ENCODE measurements around the gene MEGF6. TPM values are rescaled to one million over a fixed set of nuclear protein-coding genes. Genes with fewer than 3 reads are reported as not detected.

MEGF6 gene
- total RNA-seq, 1 donor from 2014 or later = 0.13 TPM

DNA sequence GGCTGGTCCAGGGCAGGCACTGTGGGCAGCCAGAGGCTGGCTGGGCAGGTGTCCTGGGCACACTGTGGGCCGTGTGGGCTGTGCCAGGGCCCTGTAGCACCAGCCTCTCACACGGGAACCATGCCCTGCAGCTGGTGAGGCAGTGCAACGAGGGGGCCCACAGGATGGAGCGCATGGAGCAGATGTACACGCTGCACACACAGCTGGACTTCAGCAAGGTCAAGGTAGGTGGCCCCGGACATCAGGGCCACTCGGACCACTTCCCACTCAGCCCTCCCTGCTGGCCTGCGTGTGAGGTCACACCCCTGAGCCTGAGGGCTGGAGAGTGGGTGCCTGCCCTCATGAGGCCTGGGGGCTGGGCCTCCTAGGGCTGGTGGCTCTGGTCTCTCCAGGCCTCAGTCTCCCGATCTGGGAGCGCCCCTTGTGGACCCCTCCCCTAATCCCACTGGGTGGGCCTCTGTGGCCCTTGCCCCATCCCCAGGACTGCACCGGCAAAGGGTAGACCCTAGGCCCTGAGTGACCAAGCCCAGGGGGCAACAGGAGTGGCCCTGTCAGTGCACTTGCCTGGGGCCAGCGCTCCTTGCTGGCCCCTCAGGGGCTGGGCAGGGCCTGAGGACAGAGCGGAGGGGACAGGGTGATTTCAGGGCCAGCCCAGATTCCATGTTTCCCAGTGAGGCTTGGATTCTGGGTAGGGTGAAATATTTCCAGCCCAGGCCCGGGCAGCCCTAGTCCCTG lies 135.3 kb downstream of the MEGF6 start:
- no peak for DNase-seq (ENCODE audit: low read depth)

DNA sequence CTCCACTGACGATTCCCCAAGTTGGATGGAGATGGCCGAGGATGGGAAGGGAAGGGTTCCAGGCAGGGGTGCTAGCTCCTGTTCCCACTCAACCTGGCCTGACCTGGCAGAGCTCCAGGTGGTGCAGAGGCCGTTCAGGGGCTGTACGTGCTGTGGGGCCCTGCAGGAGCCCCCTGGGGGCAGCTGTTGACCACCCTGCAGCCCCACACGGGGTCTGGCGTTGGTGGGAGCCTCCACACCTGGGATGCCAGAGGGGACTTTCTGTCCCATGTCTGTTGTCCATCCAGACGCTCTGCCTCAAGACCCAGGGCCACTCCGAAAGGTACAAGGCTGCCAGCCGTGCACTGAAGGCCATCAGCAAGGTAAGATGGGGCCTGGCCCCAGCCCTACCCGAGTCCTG lies 136.9 kb downstream of the MEGF6 start:
- no peak for DNase-seq (ENCODE audit: low read depth)

DNA sequence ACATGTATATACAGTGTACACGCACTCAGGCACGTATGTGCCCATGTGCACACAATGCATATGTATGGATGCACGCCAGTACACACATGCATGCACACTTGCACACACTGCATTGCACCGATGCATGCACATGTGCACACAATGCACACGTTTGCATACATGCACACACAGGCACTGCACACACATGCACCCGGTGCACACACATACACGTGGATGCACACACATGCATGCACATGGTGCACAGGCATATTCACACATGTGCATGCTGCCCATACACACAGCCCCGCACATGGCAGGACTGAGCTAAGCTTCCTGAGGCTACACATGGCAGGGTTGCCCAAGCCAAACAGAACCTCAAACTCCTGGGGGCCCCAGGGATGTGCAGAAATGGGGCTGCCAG lies 137.3 kb downstream of the MEGF6 start:
- DNase-seq (ENCODE audit: low read depth) = no peak

DNA sequence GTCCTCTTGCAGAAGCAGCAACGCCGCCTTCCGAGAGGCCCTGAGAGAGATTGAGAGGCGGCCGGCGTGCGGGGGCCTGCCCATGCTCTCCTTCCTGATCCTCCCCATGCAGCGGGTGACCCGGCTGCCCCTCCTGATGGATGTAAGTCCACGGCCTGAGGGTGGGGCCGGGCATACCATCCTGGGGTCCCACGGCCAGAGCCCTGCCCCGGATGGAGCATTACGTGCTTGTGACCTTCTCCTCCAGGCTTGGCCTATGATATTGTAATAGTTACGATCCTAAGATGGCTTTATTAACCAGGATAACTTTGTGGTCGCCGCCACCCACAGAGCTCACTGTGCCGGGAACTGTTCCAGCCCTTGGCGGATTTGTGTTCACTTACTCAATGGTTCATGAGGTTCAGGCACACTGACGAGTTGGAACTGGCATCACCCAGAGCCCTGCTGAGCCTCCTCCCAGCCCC lies 137.9 kb downstream of the MEGF6 start:
- peak; percentile 71 for DNase-seq (ENCODE audit: low read depth)

DNA sequence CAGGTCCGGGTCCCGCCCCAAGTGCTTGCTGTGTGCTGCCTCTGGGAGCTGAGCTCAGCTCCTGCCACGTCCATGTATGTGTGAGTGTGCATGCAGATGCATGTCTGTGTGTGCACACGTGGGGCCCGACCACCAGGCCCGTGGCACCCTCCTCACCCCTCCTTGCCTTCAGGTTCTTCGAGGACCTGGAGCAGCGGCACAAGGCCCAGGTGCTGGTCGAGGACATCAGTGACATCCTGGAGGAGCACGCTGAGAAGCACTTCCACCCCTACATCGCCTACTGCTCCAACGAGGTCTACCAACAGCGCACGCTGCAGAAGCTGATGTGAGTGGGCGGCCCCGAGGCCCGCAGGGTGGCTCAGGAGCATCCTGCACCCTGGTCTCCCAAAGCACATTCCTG lies 138.4 kb downstream of the MEGF6 start:
- no peak for DNase-seq (ENCODE audit: low read depth)

DNA sequence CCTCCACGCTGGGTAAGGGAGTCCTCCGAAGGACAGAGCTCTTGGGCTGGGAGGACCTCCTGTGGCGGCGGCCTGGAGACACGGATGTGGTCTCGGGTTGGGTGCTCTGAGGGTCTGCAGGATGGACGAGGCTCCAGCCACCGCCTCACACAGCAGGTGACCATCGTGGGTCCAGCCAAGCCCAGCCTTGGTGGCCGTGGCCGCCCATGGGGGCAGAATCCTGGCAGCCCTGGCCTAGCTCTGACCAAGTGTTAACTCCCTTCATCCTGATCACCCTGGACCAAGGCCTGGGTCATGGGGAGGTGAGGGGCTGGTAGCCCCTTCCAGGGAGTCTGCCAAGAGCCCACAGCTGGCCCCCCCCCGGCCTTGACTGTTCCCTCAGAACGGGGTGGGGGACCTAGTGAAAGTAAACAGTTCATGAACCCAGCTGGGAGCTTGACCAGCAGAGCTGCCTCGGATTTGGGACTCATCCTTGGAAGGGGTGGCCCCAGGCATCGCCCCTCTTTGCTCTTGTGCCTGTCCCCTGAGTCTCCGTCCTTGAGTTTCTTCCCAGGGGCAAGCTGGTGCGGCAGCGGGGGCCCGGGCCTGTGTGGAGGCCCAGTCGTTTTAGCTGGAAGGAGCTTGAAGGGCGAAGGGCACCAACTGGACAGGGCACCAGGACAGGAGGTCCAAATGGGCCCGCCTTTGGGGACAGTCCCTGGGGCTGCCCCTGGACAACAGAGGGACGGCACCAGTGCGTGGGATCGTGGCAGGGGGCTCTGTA lies 139.0 kb downstream of the MEGF6 start:
- DNase-seq (ENCODE audit: low read depth) = no peak

DNA sequence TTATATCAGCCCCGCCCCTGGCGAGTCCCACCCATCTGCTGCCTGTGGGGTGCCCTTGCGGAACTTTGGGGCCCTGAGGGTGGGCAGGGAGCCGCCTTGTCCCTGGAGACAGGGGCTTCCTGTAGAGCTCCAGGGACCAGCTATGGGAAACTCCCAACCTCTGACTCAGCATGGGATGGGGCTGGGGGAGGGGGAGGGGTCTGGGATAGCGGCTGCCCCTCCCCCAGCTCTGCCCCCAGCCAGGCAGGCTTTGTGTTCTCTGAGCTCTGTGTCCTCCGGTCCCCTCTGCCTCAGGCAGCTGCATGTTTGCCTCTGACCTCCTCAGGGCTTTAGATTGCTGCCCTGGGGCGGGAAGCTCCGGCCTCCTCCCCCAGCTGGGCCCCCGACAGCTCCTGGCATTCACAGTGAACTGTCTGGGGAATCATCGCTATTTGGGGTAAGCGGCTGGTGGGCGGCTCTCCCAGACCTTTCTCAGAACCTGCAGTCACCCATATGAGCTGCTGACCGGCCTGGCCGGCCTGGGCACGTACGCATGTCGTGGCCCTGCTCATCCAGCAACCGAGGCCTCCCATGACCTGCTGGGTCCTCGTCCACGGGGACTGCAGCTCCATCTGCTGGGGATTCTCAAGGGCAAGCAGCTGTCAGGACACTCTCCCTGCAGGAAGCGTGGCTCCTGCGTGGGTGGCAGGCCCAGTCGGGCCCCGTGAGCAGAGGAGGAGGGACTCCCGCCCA lies 139.8 kb downstream of the MEGF6 start:
- DNase-seq (ENCODE audit: low read depth) = peak; percentile 16

DNA sequence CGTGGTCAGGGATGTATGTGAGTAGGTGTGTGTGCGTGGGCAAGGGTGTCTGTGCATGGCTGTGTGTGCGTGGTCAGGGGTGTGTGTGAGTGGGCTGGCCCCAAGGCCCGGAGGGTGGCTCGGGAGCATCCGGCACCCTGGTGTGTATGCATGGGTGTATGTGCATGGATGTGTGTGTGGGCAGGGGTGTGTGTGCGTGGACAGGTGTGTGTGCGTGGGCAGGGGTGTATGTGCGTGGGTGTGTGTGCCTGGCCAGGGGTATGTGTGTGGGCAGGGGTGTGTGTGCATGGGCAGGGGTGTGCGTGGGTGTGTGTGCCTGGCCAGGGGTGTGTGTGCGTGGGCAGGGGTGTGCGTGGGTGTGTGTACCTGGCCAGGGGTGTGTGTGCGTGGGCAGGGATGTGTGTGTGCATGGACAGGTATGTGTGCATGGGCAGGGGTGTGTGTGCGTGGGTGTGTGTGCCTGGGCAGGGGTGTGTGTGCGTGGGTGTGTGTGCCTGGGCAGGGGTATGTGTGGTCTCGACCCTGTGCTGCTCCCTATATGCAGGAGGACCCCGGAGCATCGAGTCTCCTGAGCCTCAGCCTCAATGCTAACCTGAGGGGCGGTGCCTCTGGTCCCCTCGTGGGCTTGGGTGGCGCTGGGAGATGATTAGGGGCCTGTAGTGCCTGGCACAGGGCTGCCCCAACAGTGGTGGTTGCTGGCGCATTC lies 140.5 kb downstream of the MEGF6 start:
- no peak for DNase-seq (ENCODE audit: low read depth)

DNA sequence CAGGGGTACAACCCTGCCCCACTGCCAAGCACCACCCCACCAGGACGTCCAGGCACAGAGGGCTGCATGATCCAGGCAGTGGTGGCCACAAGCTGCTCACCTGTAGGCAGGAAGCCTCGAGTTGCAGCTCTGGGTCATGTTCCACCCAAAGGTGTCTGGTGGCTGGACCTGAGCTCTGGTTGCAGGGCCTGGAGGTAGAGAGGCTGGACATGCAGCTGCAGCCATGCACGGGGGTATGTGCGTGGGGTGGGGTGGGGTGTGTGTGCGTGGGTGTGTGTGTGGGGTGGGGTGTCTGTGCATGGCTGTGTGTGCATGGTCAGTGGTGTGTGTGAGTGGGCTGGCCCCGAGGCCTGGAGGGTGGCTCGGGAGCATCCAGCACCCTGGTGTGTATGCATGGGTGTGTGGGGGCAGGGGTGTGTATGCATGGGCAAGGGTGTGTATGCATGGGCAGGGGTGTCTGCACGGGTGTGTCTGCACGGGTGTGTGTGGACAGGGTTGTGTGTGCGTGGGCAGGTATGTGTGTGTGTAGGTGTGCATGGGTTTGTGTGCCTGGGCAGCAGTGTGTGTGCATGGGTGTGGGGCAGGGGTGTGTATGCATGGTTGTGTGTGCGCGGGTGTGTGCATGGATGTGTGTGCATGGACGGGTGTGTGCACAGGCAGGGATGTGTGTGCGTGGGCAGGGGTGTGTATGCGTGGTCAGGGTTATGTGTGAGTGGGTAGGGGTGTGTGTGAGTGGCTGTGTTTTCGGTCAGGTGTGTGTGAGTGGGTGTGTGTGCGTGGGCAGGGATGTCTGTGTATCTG lies 141.3 kb downstream of the MEGF6 start:
- DNase-seq (ENCODE audit: low read depth) = no peak

DNA sequence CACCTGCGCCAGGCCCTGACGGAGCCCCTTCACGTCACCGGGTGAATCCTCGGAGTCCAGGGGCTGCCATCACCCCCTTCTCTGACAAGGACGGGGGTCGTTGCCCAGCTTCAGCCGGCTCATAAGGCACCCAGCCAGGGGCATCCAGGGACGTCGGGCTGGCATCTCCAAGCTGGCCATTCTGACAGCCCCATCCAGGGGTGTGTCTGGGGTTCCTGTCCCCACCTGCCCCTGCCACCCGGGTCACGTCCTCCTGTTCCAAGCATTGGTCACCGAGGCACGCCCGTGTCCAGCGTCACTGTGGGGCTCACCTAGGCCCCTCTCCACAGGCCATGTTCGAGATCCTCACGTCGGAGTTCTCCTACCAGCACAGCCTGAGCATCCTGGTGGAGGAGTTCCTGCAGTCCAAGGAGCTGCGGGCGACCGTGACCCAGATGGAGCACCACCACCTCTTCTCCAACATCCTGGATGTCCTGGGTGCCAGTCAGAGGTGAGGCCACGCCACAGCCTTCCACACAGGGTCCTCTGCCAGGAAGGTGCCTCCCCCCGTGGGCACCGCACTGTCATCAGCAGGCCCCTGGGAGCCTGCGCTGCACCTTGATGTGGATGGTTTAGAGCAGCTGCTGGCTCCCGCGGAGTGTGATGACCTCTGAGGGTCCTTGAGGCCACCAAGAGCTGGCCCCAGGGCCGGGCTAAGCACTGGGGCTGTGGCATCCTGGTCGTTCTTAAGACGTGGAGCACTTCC lies 142.0 kb downstream of the MEGF6 start:
- DNase-seq (ENCODE audit: low read depth) = no peak

DNA sequence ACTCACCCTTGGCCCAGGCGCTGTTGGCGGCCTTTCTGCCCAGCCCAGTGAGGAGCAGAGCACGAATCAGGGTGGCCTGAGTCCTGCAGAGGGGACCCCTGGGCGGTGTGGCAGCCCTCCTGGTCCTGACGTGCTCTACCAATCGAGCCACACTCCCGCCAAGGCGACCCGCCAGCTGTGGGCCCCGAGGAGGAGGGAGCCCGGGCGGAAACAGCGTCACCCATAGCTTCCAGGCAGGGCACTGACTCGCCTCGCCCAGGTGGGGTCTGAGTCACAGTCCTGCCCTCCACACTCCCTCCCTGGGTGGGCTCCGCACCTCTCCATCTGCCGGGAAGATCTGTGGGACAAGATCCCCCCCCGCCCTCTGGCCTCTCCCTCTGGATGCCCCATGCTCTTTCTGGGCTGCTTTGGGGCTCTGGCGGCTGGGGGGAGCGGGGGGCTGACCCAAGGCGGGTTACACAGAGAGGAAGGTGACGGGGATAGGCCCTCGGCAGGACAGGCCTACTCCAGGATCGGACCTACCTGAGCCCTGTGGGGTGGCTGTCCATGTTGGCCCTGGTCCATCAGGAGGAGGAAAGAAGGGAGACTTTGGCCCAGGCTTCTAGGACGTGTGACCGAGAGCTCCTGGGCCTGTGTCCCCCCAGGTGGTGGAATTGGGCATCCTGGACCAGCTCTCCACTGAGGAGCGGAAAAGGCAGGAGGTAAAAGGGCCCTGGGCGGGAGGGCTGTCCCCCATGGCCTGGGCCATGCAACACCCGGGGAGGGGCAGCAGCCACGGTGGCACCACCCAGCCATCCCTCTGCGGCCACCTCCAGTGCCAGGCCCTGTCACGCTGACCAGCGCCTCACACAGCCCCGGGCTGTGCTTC lies 142.8 kb downstream of the MEGF6 start:
- no peak for DNase-seq (ENCODE audit: low read depth)

DNA sequence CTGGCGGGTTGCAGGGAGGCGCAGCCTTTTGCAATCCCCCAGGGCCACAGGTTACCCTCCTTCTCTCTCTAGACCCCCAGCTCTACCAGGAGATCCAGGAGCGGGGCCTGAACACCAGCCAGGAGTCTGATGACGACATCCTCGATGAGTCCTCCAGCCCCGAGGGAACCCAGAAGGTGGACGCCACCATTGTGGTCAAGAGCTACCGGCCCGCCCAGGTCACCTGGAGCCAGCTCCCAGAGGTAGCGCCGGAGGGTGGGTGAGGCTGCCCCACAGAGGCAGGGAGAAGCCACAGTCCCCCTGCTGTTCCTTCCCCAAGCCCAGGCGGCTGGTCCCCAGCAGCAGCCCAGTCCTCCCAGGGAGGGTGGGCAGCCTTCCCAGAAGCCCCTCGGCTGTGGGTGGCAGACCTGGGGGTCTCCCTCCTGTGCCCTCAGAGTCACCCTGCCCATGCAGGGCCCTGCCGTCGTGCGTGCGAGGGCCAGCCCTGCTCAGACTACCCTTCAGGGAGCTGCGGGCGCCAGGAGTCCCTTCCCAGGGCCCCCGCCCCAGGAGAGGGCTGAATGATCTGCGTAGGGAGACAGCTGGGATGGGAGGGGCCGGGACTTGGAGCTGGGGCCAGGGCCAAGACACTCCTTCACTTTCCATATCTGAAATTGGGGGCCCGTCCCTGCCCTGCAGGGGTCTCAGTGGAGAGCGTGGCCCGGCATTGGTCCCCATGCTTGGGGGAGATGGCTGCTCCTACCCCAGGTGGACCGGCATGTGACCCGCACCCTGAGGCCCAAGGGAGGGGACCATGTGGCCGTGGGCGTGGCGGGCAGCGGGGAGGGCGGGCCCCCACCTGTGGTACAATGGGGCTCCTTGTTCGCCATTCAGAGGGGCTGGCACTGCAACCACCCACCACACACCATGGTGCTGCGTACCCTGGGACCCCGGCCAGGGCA lies 143.9 kb downstream of the MEGF6 start:
- DNase-seq (ENCODE audit: low read depth) = no peak

DNA sequence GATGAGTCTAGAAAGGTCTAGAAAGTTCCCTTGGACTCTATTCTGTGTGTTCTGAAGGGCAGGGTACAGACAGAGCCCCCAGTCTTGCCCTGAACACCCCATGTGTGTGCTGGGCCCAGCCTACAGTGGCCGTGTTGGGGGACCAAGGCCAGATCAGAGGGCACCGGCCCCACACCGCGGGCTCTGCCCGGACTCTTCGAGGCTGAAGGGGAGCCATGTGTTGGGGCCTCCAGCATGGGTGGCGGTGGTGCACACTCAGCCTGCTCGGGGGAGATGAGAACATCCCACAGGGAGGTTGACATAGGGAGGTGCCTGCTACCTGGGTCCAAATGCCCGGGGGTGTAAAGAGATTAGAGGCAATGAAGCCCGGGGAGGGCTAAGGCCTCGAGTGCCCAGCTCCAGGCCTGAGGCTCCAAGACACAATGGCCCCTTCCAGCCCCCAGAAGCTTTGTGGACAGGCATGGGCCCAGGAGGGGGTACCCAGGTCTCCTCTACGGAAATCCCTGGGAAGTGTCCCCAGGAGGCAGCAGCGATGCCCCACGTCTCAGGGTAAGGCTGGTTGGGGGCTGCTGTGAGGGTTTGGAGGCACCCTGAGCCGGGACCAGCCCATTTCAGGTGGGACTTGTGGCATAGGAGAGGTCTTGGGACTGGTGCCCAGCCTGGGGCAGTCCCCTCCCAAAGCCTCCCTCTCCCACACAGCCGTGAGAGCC lies 144.8 kb downstream of the MEGF6 start:
- no peak for DNase-seq (ENCODE audit: low read depth)

DNA sequence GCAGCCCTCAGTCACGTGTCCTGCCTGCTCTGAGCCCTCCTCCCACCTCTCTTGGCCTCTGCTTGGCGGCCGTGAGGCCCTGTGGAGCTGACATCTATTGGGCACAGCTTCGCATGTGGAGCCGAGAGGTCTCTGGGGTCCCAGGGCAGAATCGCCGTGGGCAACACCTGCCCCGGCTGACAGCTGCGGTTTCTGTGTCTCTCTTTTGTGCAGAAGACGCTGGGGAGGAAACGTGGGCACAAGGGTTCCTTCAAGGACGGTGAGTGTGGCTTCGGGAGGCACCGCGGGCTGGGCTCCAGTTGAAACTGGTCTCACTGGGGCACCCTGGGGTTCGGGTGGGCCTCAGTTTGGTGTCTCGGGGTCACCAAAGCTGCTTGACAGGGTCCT lies 145.4 kb downstream of the MEGF6 start:
- no peak for DNase-seq (ENCODE audit: low read depth)

DNA sequence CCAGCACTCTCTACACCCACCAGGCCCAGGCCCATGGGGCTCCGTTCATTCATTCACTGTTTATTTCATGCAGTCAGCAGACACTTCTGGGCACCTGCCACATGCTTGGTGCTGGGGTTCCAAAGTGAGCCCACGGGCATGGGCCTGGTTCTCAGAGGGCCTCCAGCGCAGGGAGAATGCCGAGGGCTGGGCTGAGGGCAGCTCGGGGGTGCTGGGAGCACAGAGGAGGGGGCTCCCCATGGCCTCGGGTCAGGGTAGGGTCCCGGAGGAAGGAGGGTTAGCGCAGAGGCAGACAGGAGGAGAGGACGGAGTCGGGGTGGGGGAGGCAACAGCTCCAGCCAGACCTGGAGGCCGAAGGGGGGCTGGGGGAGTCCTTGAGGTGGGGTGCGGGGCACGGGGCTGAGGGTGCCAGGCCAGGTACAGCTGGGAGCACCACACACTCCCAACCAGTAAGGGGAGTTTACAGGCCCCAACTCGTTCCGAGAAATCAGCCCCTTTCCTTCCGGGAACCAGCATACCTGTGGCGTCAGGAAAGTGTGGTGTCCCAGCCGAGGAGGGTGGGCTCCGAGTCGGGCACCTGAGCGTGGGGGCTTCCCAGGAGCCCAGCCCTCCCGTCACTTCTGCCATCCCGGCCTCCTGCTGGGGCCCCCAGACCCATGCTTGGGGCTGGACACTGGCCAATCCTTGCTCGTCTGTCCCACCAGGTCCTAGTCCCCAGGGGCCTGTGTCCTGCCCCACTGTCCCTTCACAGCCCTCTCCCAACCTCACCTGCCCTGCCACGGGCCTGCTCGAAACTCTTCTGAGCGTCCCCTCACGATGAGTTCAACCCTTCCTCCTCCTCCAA lies 146.0 kb downstream of the MEGF6 start:
- DNase-seq (ENCODE audit: low read depth) = no peak

DNA sequence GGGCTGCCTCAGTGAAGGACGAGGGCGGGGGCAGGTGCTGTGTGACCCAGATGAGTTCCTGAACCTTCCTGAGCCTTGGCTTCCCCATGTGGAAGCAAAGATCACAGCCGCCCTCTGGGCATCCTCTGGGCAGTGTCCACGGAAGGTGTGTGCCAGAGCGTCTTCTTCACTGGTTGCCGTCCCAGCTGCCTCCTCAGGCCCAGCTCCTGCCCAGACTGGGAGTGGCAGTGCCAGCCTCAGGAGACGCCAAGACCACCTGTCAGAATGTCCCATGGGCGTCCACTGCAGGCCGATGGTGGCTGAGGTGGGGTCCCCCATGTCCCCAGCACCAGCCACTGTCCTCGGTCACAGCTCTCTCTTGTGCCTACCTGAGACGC lies 146.7 kb downstream of the MEGF6 start:
- no peak for DNase-seq (ENCODE audit: low read depth)
